ENCODE results near the gene RXFP2. TPM values are rescaled to one million over a fixed set of nuclear protein-coding genes. Genes with fewer than 3 reads are reported as not detected.

The RXFP2 gene
- polyA plus RNA-seq (2013, experiment 1 of 2; ENCODE audit: insufficient read length) = not detected
- not detected for polyA plus RNA-seq (2013, experiment 2 of 2; ENCODE audit: insufficient read length)

DNA sequence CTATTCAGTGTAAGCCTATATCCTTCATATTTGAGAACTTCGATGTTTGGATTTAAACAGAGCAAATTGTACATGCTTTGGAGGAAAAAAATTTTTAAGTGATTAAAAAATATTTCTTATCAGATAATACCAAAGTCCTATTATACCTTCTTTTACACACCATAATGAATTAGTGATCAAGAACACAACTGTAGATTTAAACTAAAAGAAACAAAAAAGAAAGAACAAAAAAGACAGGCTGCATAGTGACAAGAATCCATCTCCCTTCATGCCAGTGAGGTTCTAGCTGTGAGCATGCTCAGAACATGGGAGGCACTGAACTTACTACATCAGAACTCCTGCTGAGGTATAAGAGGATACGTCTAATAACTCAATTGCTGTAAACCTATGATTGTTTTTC, at the start of gene RXFP2:
Gene RXFP2, plus strand, starts transcription at position 301 of the 400 bp plus-strand sequence. Its CDS starts 87 bp downstream, at position 388.
- no peak for DNase-seq

GRCh38 chr13:31697290-31697689, 42.0 kb upstream of the RXFP2 start:
- peak; percentile 51 for DNase-seq

DNA sequence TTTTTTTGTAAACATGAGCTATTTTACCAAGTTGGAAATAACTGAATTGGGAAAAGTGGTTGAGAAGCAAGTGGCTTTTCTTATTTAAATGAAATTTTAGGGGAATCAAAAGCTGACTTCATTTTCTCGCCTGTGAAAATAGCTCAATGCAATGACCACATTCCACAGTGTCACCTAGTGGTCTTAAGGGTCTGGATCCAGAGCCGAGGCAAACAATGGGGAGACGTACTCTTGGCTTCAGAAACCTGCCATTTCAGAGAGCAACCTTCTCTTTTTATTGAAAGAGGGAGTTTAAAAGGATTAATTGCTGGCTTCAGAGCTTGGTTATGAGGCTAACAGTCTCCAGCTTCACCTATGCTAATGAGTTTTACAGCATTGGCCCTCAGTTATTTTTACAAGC, 39.7 kb upstream of the RXFP2 start:
- DNase-seq = no peak

DNA sequence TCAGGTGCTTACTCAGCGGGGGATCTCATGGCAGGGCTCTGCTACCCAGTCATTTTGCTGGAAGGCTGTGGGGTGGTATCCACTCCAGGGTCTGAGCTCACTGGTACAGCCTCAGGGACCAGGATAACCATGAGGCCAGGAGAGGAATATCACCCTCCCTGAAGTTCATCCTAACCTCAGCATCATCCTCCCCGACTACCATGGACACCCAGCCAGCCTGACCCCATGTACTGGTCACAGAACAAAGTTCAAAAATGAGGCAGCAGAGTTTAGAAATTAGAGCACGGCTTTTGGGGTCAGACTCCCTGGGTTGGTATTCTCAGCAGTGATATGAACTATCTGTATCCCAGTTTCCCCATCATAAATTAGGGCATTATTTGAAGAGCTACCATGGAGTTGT, 35.5 kb upstream of the RXFP2 start:
- DNase-seq = no peak

- no peak for DNase-seq
These were observed 33.2 kb upstream of the RXFP2 start for GRCh38 chr13:31706105-31706504.

DNA sequence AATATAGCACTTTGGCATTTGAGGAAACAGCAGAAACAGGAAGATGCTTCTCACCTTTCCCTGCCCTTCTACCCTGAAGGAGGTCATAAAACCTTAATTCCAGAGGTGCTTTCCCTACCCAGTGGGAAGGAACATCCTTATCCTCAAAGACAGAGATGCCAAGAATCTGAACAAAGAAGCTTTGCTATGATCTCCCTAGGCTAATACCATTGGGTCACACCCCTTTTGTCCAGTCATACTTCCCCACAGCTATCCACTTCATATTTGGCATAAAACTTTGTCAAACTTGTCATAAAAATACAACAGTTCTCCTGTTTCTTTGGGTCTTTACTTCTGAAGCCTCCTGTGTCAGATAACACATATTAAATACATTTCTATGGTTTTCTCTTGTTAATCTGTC, 21.7 kb upstream of the RXFP2 start:
- DNase-seq = no peak

GRCh38 chr13:31719214-31719613, 20.1 kb upstream of the RXFP2 start:
- DNase-seq = no peak

DNA sequence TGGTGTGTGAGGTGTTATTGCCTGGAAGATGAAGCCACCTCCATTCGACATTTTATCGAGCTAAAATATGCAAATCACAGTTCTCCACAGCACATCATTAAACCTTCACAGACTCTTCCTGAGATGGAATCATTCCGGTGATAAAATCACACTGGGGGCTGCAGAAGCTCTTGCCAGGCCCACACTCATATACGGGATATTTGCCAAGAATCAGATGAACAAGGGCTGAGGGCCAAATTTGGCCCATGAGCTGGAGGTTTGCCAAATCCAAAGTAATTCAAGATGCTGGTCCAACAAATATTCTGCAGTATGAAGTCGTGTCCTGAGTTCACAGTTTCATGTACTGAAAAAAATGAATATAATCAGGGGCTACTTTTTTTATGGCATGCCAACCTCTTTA, 16.7 kb upstream of the RXFP2 start:
- peak; percentile 54 for DNase-seq

GRCh38 chr13:31725841-31726240, 13.5 kb upstream of the RXFP2 start:
- DNase-seq = no peak

DNA sequence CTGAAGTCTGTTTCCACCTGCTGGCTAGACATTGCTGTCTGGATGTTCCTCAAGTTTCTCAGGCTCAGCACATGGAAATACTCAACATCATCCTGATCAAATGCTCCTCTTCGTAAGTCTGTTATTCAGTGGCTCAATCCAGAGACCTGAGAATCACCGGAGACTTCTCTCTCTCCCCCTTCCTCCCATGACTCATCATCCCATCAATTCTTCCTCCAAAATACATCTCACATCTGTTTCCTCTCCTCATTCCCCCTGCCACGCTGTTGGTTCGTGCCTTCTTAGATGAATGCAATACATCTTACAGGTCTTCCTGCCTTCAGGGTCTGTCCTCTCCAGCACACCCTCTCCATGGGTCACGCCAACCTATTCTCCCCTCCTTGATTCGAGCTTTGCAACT, 7.4 kb upstream of the RXFP2 start:
- no peak for DNase-seq

- no peak for DNase-seq
These were observed 6.3 kb upstream of the RXFP2 start for GRCh38 chr13:31733066-31733465.

GRCh38 chr13:31733647-31734046, 5.7 kb upstream of the RXFP2 start:
- DNase-seq = no peak

DNA sequence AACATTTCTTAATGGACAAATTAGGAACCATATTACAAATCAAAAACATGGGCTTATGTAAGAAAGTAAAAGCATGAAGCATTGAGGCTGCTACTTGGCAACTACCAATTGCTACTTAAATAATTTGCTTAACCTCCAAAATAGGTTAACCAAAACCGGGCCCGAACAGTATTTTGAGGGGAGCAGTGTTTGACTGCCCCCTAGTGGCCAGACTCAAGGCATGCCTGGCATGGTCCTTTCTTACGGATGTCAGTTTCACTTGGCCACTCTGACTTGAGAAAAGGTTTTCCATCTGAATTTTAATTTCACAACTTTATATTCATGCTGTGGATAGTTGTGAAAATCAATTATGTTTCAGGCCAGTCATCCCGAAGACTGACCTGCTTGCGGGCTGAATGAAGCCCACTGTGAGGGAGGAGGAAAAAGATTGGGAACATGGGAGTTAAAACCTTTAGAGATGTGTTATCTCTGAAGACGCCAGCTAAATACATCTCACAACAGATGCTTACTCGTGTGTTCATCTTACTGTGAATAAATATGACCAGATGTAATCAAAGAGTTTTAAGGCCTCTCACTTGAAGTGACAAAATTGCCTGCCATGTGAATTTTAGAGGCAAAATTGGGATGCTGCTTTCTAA, 2.9 kb downstream of the RXFP2 start:
- peak; percentile 72 for DNase-seq

GRCh38 chr13:31747291-31747690, 8.0 kb downstream of the RXFP2 start:
- peak; percentile 64 for DNase-seq

- no peak for DNase-seq
These were observed 8.6 kb downstream of the RXFP2 start for GRCh38 chr13:31747966-31748365.

DNA sequence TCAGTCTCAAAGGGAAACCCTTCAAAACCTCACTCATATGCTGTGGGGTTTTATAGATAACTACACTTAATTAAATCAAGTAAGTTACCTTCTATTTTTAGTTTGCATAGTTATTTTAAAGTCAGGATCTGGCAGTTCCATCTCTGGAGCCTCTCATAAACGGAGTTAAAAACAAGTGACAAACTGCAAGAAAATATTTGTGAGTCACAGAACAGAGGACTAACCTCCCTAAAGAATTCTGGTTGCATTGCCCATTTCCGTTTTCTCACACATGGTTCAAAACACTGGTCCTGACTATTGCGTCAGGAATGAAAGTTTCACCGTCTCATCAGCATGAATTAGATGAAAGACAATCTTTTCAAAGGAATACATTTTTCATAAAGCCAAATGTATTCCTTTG, 10.6 kb downstream of the RXFP2 start:
- DNase-seq = peak; percentile 92

- DNase-seq = no peak
These were observed 15.9 kb downstream of the RXFP2 start for GRCh38 chr13:31755211-31755610.

DNA sequence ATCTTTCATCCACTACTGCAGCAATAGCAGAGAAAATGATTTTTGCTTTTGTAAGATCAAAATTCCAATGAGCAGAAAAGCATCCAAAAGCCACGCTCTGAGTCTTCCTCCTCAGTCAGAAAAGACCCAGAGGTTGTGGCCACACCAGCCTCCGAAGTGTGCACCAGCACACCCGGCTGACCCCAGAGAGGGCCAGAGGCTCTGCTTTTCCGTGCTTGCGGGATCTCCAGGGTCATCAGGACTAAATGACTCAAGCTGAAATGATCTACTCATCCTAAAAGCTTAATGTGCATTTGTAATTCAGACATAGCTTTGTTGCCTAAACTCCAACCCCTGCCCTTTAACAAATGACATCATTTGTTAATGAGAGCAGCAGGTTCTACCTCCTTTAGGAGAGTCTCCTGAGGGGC, 16.5 kb downstream of the RXFP2 start:
- DNase-seq = peak; percentile 63

- DNase-seq = peak; percentile 96
These were observed 17.0 kb downstream of the RXFP2 start for GRCh38 chr13:31756346-31756745.

- peak; percentile 49 for DNase-seq
These were observed 22.6 kb downstream of the RXFP2 start for GRCh38 chr13:31761951-31762350.

- peak; percentile 41 for DNase-seq
These were observed 25.2 kb downstream of the RXFP2 start for GRCh38 chr13:31764556-31764955.

DNA sequence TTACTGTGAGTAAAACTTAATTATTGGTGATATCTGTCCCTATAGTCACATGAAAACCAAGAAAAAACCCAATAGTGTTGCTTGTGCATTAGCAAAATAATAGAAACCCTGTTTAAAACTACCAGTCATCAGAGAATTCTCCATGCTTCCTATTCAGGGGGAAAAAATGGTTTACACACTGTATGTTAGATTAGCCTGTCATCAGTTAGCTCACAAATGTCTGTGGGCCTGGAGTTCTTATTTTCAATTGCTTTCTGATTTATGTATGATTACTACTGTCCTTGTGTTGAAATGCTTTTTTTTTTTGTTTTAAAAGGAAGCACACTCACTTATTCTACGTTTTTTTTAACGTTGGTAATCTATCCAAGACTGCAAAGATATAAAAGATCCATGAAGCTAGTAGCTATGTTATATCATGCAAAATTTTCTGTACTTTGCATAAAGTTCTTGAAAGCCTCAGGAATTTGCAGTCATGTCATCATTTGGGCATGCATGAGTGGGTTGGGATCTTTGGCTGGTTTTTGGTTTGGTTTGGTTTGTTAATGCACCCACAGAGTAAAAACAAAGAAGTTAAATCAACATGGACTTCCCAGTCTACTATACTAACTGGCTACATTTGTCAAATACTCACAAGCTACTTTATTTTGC, 25.9 kb downstream of the RXFP2 start:
- DNase-seq = peak; percentile 91

DNA sequence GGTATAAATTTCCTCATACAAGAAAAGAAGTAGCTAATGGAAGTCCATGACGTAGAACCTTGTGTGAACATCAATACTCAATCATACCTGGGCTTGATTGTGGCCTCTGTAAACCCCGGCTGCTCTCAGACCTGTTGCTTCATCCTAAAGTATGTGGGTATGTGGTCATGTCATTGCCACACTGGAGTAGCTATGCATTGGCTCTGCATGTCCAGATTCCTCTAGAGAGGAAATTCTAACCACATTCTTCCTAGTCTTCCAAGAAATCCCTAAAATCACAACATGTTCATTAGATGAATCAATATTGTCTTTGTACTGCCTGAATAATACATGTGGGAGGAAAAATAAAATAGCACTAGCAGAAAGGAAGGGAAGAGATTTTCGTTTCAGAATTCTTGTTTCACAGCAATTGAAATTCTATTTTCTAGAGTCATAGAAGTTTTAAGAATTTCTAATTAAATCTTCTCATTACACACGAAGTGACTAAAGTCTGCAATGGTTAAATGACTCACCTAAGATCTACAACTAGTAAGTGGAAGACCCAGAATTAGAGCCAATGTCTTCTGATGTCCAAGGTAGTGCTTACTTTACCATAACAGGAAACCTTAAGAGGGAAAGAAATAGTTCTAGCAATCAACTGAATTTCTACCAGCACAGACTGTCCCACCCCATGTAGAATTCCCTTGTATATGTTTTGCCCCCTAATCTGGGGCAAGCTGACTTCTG, 28.0 kb downstream of the RXFP2 start:
- DNase-seq = peak; percentile 95

DNA sequence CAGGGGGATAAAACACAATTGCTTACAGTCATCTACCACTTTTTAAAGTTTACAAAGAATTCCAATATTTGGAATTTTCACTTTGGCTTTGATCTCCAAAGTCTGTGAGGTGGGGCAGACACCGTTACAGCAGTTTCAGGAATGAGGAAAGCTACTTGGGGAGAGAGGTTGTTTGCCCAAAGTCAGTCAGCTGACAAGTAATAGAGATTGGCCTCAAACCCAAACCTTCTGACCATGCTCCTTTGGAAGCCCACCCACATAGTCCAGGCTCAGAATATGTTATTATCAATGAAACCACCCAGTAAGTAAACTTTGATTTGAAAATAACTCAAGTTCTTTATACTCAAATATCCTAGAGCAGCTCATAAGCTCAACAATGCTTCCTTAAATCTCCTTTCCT, 29.0 kb downstream of the RXFP2 start:
- DNase-seq = no peak

Measured in fibroblast of skin of abdomen (primary cell).